Erythroblast (primary cell): ENCODE measurements around the gene ELAVL4.

Source experiments
- GATA1 ChIP-seq: IDR thresholded peaks from 2 replicates; pipeline ENCODE4 v1.6.1; 2011; ENCODE audit warnings: low read depth, mild to moderate bottlenecking, control low read depth, low read length, moderate library complexity
- POLR2A ChIP-seq: IDR thresholded peaks from 2 replicates; pipeline ENCODE4 v1.6.1; 2011; ENCODE audit warnings: mild to moderate bottlenecking, low read length

DNA sequence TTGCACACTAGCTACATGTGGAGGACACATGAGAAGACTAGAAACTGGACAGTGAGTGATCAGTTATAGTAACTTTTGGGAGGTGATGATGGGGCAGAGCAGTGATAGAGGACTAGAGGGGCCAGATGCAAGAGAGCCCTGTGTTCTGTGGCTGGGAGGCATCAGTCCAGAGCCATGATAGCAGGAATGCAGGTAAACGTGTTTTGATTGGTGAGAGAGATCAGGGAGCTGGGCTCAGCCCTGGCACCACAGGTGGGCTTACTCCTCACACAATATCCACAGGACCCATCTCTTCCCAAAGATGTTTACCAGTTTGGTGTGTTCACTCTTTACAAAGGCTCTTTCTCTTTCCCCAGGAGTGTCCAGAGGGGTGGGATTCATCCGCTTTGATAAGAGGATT lies 86.5 kb downstream of the ELAVL4 start:
- no peak for TF ChIP-seq POLR2A
- TF ChIP-seq GATA1, result no peak
